Measurements from ENCODE around the gene LAMA4. TPM values are rescaled to one million over a fixed set of nuclear protein-coding genes. Genes with fewer than 3 reads are reported as not detected.

Gene LAMA4
- total and polyA plus RNA-seq, 2 of the 13 experiments (the other 11 are each of a cell fraction or from before 2014, with no cell fraction given), result not detected

DNA sequence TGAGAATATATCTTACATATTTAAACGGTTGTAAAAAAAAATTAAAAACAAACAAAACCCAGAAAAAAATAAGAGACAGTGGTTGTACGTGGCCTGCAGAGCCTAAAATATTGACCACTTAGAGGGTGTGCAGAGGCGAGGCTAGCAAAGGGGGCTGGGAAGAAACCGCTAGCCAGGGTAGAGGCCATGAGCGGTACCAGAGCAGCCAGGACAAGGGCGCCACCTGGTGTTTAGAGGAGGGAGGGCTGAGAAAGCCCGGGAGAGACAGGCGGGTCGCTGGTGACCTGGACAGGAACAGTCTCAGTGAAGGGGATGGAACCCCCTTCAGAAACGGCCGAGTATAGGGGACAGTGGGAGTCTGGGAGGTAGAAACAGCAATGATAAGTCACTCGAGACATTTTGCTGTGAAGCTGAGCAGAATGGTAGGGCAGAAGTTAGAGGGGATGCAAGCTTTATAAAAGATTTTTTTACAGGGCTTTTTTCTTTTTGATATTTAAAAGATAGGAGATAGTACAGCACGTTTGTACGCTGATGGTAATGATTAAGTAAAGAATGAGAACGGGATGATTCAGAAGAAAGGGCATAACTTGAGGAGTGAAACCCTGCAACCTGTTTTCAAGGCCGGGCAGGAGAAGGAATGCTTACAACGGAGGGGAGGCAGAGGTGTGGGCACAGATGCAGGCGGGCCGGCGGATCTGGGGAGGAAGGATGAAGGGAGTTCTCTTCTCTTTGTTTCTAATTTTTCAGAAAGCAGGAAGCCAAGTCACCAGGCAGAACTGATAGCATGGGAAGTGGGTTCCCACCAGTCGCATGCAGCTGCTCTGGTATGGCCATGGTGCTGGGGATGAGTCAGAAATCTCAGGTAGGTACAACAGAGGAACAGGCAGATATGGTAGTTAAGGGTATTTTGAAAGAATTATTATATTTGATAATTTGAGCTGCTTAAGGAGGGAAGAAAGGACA is 90.8 kb downstream of the LAMA4 start (continued):
- TF ChIP-seq, protein P1, sequence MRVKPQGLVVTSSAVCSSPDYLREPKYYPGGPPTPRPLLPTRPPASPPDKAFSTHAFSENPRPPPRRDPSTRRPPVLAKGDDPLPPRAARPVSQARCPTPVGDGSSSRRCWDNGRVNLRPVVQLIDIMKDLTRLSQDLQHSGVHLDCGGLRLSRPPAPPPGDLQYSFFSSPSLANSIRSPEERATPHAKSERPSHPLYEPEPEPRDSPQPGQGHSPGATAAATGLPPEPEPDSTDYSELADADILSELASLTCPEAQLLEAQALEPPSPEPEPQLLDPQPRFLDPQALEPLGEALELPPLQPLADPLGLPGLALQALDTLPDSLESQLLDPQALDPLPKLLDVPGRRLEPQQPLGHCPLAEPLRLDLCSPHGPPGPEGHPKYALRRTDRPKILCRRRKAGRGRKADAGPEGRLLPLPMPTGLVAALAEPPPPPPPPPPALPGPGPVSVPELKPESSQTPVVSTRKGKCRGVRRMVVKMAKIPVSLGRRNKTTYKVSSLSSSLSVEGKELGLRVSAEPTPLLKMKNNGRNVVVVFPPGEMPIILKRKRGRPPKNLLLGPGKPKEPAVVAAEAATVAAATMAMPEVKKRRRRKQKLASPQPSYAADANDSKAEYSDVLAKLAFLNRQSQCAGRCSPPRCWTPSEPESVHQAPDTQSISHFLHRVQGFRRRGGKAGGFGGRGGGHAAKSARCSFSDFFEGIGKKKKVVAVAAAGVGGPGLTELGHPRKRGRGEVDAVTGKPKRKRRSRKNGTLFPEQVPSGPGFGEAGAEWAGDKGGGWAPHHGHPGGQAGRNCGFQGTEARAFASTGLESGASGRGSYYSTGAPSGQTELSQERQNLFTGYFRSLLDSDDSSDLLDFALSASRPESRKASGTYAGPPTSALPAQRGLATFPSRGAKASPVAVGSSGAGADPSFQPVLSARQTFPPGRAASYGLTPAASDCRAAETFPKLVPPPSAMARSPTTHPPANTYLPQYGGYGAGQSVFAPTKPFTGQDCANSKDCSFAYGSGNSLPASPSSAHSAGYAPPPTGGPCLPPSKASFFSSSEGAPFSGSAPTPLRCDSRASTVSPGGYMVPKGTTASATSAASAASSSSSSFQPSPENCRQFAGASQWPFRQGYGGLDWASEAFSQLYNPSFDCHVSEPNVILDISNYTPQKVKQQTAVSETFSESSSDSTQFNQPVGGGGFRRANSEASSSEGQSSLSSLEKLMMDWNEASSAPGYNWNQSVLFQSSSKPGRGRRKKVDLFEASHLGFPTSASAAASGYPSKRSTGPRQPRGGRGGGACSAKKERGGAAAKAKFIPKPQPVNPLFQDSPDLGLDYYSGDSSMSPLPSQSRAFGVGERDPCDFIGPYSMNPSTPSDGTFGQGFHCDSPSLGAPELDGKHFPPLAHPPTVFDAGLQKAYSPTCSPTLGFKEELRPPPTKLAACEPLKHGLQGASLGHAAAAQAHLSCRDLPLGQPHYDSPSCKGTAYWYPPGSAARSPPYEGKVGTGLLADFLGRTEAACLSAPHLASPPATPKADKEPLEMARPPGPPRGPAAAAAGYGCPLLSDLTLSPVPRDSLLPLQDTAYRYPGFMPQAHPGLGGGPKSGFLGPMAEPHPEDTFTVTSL (CRISPR knock-in tag; IDR thresholded peaks at IDR 0.05; ENCODE audit: borderline replicate concordance), result no peak
- TF ChIP-seq TEAD3 (CRISPR knock-in tag; optimal IDR thresholded peaks at IDR 0.05; ENCODE audit: borderline replicate concordance), result peak; percentile 22
- 0 out of 2 replicates have a peak, but pooled peaks have one; percentile 53 for TF ChIP-seq ZNF766 (CRISPR knock-in tag; IDR thresholded peaks at IDR 0.05; ENCODE audit: borderline replicate concordance)
- peak; percentile 20; the same call in 1 of the 2 replicates for TF ChIP-seq PITX1 (CRISPR knock-in tag; IDR thresholded peaks at IDR 0.05)
- TF ChIP-seq MYNN (CRISPR knock-in tag; IDR thresholded peaks at IDR 0.05; ENCODE audit: low read depth), result no peak
- TF ChIP-seq, protein P2, sequence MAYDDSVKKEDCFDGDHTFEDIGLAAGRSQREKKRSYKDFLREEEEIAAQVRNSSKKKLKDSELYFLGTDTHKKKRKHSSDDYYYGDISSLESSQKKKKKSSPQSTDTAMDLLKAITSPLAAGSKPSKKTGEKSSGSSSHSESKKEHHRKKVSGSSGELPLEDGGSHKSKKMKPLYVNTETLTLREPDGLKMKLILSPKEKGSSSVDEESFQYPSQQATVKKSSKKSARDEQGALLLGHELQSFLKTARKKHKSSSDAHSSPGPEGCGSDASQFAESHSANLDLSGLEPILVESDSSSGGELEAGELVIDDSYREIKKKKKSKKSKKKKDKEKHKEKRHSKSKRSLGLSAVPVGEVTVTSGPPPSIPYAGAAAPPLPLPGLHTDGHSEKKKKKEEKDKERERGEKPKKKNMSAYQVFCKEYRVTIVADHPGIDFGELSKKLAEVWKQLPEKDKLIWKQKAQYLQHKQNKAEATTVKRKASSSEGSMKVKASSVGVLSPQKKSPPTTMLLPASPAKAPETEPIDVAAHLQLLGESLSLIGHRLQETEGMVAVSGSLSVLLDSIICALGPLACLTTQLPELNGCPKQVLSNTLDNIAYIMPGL (CRISPR knock-in tag; IDR thresholded peaks at IDR 0.05; ENCODE audit: borderline replicate concordance in 1 of 2, low read depth in 1 of 2), result peak; percentile 64 to 71; a peak in 3 of 4 replicates
- 0 out of 2 replicates have a peak, but pooled peaks have one; percentile 36 for TF ChIP-seq ZFP90 (CRISPR knock-in tag; IDR thresholded peaks at IDR 0.05; ENCODE audit: borderline replicate concordance)
- no peak for TF ChIP-seq FLYWCH1 (CRISPR knock-in tag; IDR thresholded peaks at IDR 0.05)
- TF ChIP-seq ELF3 (CRISPR knock-in tag; IDR thresholded peaks at IDR 0.05), result no peak
- no peak for TF ChIP-seq MEF2D (CRISPR knock-in tag; IDR thresholded peaks at IDR 0.05)
- TF ChIP-seq NCOA1 (CRISPR knock-in tag; IDR thresholded peaks at IDR 0.05), result 0 out of 2 replicates have a peak, but pooled peaks have one; percentile 28
- peak; percentile 71 for TF ChIP-seq YY1 (IDR thresholded peaks at IDR 0.05; ENCODE audit: insufficient read depth, insufficient replicate concordance, low read depth, low read length)
- TF ChIP-seq NR2F6 (IDR thresholded peaks at IDR 0.05), result no peak
- peak; percentile 27; the same call in 1 of the 2 replicates for TF ChIP-seq NR2F6 (CRISPR knock-in tag; IDR thresholded peaks at IDR 0.05)
- TF ChIP-seq NAIF1 (CRISPR knock-in tag; IDR thresholded peaks at IDR 0.05; ENCODE audit: borderline replicate concordance), result peak; percentile 83; the same call in 1 of the 2 replicates
- no peak for TF ChIP-seq ATF7-NPFF (CRISPR knock-in tag; IDR thresholded peaks at IDR 0.05; ENCODE audit: low read depth)
- TF ChIP-seq, protein P3, sequence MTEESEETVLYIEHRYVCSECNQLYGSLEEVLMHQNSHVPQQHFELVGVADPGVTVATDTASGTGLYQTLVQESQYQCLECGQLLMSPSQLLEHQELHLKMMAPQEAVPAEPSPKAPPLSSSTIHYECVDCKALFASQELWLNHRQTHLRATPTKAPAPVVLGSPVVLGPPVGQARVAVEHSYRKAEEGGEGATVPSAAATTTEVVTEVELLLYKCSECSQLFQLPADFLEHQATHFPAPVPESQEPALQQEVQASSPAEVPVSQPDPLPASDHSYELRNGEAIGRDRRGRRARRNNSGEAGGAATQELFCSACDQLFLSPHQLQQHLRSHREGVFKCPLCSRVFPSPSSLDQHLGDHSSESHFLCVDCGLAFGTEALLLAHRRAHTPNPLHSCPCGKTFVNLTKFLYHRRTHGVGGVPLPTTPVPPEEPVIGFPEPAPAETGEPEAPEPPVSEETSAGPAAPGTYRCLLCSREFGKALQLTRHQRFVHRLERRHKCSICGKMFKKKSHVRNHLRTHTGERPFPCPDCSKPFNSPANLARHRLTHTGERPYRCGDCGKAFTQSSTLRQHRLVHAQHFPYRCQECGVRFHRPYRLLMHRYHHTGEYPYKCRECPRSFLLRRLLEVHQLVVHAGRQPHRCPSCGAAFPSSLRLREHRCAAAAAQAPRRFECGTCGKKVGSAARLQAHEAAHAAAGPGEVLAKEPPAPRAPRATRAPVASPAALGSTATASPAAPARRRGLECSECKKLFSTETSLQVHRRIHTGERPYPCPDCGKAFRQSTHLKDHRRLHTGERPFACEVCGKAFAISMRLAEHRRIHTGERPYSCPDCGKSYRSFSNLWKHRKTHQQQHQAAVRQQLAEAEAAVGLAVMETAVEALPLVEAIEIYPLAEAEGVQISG (CRISPR knock-in tag; IDR thresholded peaks at IDR 0.05), result 0 out of 2 replicates have a peak, but pooled peaks have one; percentile 38
- TF ChIP-seq XRCC5 (optimal IDR thresholded peaks at IDR 0.05; ENCODE audit: low read length), result peak; percentile 92
